Activated naive CD4-positive, alpha-beta T cell treated with anti-CD3 and anti-CD28 coated beads for 36 hours (primary cell): ENCODE results near the gene ZNF497. TPM values are rescaled to one million over a fixed set of nuclear protein-coding genes. Genes with fewer than 3 reads are reported as not detected.
A peak's percentile ranks its signal among the peaks of the same experiment; 100 is the strongest.
"Not testable (repeated sequence)": the region's sequence is repeated elsewhere in the genome, so short reads cannot be mapped to it uniquely, and the experiment has no call there.

ENCODE experiments used
- CTCF ChIA-PET: fragments of 350-600 bp; sonication (Branson Sonifier 250); formaldehyde crosslinking; loops from one replicate; lab custom pipeline; 2021; ENCODE audit warnings: antibody characterized with exemption; lab: Charles Lee
- DNase-seq: peaks from one replicate; pipeline ENCODE4 v3.0.0-alpha.2; 2020
- H3K27ac Mint-ChIP-seq: one replicate; pipeline ENCODE4 v1.8.0; 2021; ENCODE audit warnings: mild to moderate bottlenecking, mixed read lengths
- H3K27me3 Mint-ChIP-seq: one replicate; pipeline ENCODE4 v1.8.0; 2021; ENCODE audit warnings: low read depth, mixed read lengths
- H3K36me3 Mint-ChIP-seq: one replicate; pipeline ENCODE4 v1.8.0; 2021; ENCODE audit warnings: low read depth, mixed read lengths
- H3K4me1 Mint-ChIP-seq: one replicate; pipeline ENCODE4 v1.8.0; 2021; ENCODE audit warnings: low read depth, mixed read lengths
- H3K4me3 Mint-ChIP-seq: one replicate; pipeline ENCODE4 v1.8.0; 2021; ENCODE audit warnings: mild to moderate bottlenecking, moderate library complexity, mixed read lengths
- H3K9me3 Mint-ChIP-seq: one replicate; pipeline ENCODE4 v1.8.0; 2021; ENCODE audit warnings: mixed read lengths
- intact Hi-C: fragments of 100-400 bp; cut with micrococcal nuclease; formaldehyde crosslinking; loops from one replicate; pipeline ENCODE4 v1.15.1; 2023
- total RNA-seq, 2 experiments: library from RNA; stranded (reverse); gene quantifications; one replicate each; pipeline ENCODE4 v1.2.3, GENCODE V29; 2021

The ZNF497 gene
- under 1 TPM; 0.40 to 0.41 TPM for total RNA-seq

DNA sequence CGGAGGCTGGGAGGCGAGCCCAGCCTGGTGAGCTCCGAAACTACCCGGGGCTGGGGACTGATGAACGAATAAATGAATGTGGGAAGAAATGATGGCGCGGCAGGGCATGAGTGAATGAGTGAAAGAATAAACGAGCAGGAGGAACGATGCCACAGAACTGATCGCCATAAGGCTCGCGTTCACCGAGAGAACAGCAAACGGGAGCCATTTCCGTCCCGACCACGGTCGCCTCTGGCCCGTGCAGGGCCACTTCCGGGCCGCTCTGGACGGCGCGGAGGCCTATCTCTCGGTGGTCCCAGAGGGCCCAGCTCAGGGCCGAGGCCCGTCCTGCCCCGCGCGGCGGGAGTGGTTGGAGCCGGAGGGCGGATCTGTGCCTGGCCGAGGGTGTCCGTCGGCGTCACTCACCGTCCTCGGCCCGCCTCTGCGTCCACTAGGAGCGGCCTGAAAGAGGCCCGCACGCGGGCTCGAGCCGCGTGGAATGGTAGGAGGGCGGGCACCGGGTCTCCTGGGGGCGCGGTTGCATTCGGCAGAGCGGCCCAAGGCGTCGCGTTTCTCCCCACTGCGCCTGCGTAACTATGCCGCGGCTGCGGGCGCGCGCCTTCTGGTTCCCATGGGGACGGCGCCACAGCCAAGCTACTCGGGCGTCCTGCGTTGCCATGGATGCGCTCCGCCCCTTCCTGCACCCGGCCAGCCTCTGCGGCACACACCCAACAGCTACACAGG, at the start of gene ZNF497:
Gene ZNF497, minus strand, starts transcription at position 480 of the 723 bp plus-strand sequence. CDS start 5,116 bp downstream, outside the sequence.
- no peaks in the 10 kb centered on the region for H3K27me3 Mint-ChIP-seq
- intact Hi-C loops, result loop anchor here (1.0 to 5.0 kb wide), 8 partner anchors 15 to 179 kb away; partner anchors contain the start of genes ZNF132, ZNF274, ZNF584 and ZNF8
- CTCF ChIA-PET, result interaction anchor here (0.7 kb wide), 2 partner anchors 11 to 180 kb away, joined by 3 to 6 read pairs; no protein-coding TSS in a partner anchor
- DNase-seq, result peak; percentile 97
- H3K36me3 Mint-ChIP-seq, result no peaks in the 10 kb centered on the region
- H3K27ac Mint-ChIP-seq, result peak within 1 kb of the TSS; percentile 87
- no peaks in the 10 kb centered on the region for H3K9me3 Mint-ChIP-seq
- H3K4me3 Mint-ChIP-seq, result peak within 1 kb of the TSS; percentile 93
- H3K4me1 Mint-ChIP-seq, result peaks cover 8% of the 10 kb centered on the region

DNA sequence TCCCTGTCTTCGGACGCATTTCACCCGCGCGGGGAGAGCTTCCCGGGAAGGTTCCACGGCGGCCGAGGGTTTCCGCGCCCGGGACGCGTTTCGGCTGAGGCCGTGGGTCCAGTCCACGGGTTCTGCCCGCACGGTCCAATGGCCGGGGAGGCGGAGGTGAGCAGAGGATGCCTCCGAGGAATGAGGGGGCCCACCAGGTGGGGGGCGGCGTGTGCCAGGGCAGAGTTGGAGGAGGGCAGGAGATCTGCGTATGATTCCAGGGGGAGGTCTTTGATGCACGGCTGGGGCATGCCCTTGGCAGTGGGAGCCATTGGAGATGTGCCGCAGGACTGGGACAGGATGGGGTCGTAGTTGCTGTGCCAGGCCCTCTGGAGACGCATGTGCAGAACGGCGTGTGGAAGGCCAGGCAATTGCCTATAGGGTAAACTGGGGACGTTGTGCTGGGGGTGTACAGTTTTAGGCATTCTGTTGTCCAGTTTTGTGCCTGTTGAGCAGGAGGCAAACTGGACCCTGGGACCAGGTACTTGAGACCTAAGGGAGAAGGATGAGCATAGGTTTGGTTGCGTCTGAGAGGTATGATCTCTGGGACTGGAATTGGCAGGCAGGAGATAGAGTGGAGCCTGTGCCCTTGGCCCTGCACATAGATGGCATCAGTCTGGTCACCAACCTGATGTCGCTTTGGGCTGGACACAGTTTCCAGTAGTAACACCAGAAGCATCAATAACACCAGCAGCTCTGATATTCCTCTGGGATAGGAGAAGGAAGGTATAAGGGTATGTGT, 46.6 kb upstream of the ZNF497 start:
- Mint-ChIP-seq H3K9me3 (no peaks in the 10 kb centered on the region), H3K36me3 (peaks cover 15% of the 10 kb centered on the region), H3K4me1 (peaks cover 30% of the 10 kb centered on the region), H3K4me3 (peak overlapping the region; percentile 89), H3K27ac (peak overlapping the region; percentile 57), H3K27me3 (no peaks in the 10 kb centered on the region)
- CTCF ChIA-PET, result no interaction called here
- DNase-seq, result peak; percentile 36
- intact Hi-C loops, result loop anchor here (2.0 to 5.0 kb wide), 4 partner anchors 46 to 88 kb away; partner anchors contain the start of genes ZNF324, ZNF497 and ZSCAN22

DNA sequence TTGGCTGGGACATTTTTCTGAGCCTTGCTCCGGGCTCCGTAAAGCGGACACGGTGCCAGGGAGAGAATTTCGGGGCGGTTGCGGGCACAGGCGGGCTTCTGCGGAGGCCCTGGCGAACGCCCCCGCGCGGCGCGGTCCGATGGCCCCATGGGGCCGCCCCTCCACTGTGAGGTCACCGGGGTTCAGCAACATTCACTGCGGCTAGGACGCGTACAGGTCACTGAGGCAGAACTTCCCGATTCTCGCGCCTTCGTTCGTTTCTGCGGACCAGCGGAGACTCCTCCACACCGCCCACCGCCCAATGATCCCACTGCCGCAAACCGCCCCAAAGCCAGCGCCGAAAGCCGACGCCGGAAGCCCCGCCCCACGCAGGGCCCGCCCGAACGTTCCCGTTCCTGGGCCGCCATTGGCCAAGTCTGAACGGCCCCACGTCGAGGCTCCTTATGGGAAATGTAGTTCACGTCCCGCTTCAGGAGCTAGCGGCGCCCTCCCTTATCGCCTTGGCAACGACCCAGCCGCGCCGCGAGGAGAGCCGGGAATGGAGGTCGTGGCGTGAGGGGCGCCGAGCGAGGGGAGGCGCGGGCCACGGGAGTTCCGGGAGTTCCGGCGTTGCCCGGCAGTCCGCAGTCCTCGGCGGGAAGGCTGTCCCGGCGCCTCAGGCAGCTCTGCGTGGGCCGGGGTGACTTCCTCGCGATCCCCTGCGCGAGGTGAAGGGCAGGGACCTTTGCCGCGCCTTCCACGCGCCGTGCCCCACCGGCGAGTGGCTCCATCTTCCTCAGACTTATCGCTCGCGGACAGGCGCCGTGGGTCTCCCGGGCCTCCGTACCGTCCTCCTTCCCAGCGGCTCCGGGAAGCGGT, 45.8 kb upstream of the ZNF497 start, which contains the start of gene ZNF584:
Gene ZNF584, plus strand, starts transcription at position 498 of the 858 bp plus-strand sequence. CDS start 499 bp downstream, outside the sequence.
- intact Hi-C loops, result loop anchor here (1.0 to 5.0 kb wide), 11 partner anchors 21 to 225 kb away; partner anchors contain the start of genes ERVK3-1, RPS5, ZNF132 and ZNF274
- peaks cover 30% of the 10 kb centered on the region for H3K4me1 Mint-ChIP-seq
- CTCF ChIA-PET, result no interaction called here
- H3K9me3 Mint-ChIP-seq, result no peaks in the 10 kb centered on the region
- peaks cover 13% of the 10 kb centered on the region for H3K36me3 Mint-ChIP-seq
- peak; percentile 97 for DNase-seq
- H3K4me3 Mint-ChIP-seq, result peak within 1 kb of the TSS; percentile 89
- H3K27ac Mint-ChIP-seq, result peak within 1 kb of the TSS; percentile 93
- H3K27me3 Mint-ChIP-seq, result no peaks in the 10 kb centered on the region

DNA sequence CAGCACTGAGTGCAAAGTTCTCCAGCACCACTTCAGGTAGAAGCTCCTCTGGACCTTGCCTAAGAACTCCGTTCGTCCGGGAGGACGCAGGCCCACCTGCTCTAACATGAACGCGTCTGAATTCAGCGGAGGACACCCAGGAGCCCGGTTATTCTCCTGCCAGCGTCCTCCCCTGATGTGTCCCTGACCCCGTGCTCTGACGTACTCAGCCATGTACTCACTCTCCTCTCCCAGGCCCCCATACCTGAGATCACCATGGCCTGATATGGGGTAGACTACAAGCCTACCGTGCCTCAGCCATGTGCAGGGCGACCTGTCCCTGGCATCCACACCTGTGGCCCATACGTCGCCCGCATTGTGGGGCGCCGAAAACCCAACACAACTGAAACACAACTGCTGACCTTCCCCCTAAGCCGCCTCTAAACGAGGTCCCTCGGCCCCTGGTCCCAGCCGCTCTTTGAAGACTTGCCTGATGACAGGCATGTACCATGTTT, 45.2 kb upstream of the ZNF497 start:
- Mint-ChIP-seq H3K4me3 (peak overlapping the region; percentile 89), H3K36me3 (peaks cover 10% of the 10 kb centered on the region), H3K27me3 (no peaks in the 10 kb centered on the region), H3K9me3 (no peaks in the 10 kb centered on the region), H3K4me1 (peaks cover 30% of the 10 kb centered on the region), H3K27ac (peak overlapping the region; percentile 93)
- CTCF ChIA-PET, result no interaction called here
- DNase-seq, result no peak
- intact Hi-C loops, result loop anchor here (1.0 to 5.0 kb wide), 11 partner anchors 20 to 224 kb away; partner anchors contain the start of genes ERVK3-1, RPS5, ZNF132 and ZNF274

DNA sequence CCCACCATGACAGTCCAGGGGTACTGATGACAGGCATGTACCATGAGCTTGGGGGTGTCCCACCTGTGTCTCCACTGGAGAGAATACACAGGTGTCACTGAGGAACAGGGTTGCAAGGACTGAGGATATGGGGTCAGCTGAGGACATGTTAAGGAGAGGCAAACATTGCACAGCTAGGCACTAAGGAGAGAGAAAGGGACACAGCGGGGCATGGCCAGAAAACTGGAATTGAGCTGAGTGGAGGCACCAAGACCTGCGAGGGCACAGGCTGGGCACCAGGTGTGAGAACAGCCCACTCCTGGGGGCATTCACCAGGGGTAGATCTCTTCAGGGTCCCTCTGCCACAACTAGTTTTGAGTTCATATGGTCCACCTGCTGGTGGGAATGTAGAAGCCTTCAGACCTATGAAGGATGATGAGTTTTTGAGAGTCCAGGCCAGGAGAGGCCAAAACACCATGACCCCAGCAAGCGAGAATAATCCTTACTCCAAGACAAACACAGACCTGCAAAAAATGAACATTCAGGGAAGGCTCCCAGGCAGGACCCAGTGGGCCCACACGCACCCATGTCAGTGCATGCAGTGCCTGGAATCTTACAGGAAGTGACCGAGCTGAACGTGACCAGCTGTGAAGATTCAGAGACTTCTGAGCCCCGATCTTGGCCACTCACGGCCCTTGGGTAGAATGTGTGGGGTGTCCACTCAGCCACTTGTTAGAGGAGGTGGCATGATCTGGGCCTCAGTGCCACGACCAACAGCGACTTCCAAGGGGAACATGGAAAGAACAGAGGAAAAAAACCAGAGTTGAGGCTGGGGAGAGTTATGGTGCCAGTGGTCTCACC, 44.5 kb upstream of the ZNF497 start:
- no peaks in the 10 kb centered on the region for H3K9me3 Mint-ChIP-seq
- DNase-seq, result no peak
- peak overlapping the region; percentile 93 for H3K27ac Mint-ChIP-seq
- peaks cover 28% of the 10 kb centered on the region for H3K4me1 Mint-ChIP-seq
- CTCF ChIA-PET, result no interaction called here
- peaks cover 6% of the 10 kb centered on the region for H3K36me3 Mint-ChIP-seq
- intact Hi-C loops, result loop anchor here (5.0 kb wide), 1 partner anchor 90 kb away; no protein-coding TSS in a partner anchor
- H3K27me3 Mint-ChIP-seq, result no peaks in the 10 kb centered on the region
- H3K4me3 Mint-ChIP-seq, result peak overlapping the region; percentile 89

DNA sequence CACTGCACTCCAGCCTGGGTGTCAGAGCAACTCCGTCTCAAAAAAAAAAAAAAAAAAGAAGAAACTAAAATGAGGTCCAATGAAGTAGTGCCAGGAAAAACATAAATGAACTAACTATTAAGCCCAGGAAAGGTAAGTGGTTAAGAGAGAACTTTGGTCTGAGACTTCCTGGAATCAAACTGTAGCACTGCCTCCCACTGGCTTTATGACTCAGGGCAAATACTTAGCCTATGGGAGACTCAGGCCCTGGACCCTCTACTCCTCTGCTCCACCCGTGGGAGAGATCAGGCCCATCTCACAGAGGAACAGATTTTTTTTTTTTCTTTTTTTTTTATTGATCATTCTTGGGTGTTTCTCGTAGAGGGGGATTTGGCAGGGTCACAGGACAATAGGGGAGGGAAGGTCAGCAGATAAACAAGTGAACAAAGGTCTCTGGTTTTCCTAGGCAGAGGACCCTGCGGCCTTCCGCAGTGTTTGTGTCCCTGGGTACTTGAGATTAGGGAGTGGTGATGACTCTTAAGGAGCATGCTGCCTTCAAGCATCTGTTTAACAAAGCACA, 41.4 kb upstream of the ZNF497 start:
- DNase-seq, CTCF ChIA-PET, H3K36me3 Mint-ChIP-seq, H3K9me3 Mint-ChIP-seq, H3K27ac Mint-ChIP-seq, H3K27me3 Mint-ChIP-seq, H3K4me3 Mint-ChIP-seq, intact Hi-C loops: not testable (repeated sequence)
- H3K4me1 Mint-ChIP-seq, result peaks cover 24% of the 10 kb centered on the region

DNA sequence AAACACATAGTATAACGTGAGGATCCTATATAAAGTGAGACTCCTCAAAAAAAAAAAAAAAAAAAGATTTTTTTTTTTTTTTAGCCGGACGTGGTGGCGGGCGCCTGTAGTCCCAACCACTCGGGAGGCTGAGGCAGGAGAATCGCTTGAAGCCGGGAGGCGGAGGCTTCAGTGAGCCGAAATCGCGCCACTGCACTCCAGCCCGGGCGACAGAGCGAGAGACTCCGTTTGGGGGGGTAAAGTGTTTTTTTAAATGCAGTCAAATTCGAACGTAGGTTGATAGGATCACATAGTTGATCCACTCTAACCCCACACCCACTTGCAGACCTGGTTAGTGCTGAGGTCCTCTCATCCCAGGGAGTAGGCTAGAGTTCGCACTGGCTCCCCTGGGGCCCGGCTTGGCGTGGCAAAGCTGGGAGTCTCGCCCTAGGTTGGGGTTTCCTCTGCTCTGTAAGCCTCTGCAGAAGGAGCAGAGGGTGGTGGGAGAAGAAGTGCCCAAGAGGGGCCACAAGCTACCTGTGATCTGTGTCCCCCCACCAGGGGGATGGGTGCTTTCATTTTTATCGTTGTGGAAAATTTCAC, 39.4 kb upstream of the ZNF497 start:
- no peak overlapping the region for H3K27ac Mint-ChIP-seq
- CTCF ChIA-PET, result interaction anchor here (1.4 kb wide), 1 partner anchor 118 kb away, joined by 5 read pairs; no protein-coding TSS in a partner anchor

DNA sequence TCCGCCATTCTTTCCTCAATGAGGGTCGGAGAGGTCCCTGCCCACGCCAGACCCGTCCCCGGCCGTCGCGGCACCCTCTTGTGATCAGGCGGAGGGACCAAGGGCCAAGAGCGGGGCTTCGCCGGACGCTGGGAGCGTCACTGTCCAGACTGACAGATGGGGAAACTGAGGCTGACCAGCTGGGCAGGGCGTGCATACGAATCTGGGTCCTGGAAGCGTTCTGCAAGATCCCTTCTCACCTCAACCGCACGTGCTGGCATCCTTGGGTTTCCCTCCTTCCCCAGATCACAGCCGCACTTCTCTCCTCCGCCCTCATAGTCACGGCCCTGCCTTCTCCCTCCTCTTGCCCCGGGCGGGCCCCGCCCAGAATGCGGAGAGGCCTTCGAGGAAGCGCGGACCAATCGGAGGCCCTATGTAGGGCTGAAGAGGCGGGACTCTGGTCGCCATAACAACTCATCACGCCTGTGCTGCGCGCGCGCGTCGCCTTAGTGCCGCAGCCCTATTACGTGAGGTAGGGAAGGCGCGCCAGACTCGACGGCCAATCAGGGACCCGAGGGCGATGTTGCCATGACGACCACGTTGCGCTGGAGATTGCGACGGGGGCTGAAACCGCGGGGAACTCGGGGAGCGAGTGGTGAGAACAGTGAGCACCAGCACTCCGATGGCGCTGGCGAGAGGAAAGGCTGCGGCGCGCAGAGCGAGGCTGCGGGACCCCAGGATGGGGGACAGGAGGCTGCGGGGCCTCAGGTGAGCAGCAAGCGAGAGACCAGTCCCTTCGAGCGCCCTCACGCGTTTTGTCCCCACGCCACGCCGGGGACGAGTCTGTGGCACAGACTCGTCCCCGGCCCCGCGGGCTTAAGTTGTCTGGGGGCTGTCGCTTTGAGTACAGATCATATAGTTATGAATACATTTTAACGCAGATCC, 38.6 kb upstream of the ZNF497 start:
- Mint-ChIP-seq H3K27ac (peak overlapping the region; percentile 26), H3K9me3 (no peaks in the 10 kb centered on the region), H3K27me3 (peaks cover 11% of the 10 kb centered on the region), H3K4me3 (peak overlapping the region; percentile 94), H3K36me3 (no peaks in the 10 kb centered on the region), H3K4me1 (peaks cover 9% of the 10 kb centered on the region)
- CTCF ChIA-PET, result no interaction called here
- peak; percentile 99 for DNase-seq
- intact Hi-C loops, result loop anchor here (1.0 kb wide), 6 partner anchors 14 to 75 kb away; partner anchors contain the start of genes RPS5, ZNF132, ZNF446 and ZNF497

More for the DNA sequence above, 39.4 kb upstream of the ZNF497 start:
- peaks cover 14% of the 10 kb centered on the region for H3K4me1 Mint-ChIP-seq
- no peaks in the 10 kb centered on the region for H3K9me3 Mint-ChIP-seq
- DNase-seq, result no peak
- H3K36me3 Mint-ChIP-seq, result no peaks in the 10 kb centered on the region
- intact Hi-C loops, result loop anchor here (1.0 kb wide), 6 partner anchors 15 to 76 kb away; partner anchors contain the start of genes RPS5, ZNF132, ZNF446 and ZNF497
- H3K4me3 Mint-ChIP-seq, result peak overlapping the region; percentile 94
- peaks cover 11% of the 10 kb centered on the region for H3K27me3 Mint-ChIP-seq

DNA sequence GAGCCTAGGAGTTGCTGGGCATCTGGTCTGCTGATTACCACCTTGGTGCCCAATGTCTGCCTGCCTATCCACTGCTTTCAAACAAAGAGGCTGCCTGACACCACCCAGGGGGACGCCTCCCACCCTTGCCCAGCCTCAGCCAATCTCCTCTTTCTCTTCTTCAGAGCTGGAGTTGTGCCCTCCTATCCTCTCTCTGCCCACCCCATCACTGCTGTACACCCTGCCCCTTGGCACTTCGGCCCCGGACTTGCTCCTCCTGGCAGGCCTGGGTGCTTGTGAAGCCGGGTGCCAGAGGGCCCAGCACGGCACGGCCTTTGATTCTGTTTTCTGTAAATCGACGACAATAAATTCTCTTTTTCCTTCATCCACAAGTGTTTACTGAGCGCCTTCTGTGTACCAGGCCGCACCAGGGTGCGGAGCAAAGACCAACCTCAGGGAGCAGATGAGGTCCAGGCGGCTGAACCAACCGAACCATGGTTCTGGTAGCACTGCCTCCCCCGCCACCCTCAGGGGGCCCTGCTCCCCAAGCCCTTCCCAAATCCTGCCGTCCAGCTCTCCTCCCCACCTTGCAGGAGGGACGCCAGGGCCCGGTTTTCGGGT, 37.9 kb upstream of the ZNF497 start:
- H3K27ac Mint-ChIP-seq, result no peak overlapping the region

More for the DNA sequence above, 37.9 kb upstream of the ZNF497 start:
- Mint-ChIP-seq H3K4me3 (peak overlapping the region; percentile 27), H3K27me3 (peaks cover 11% of the 10 kb centered on the region), H3K36me3 (peaks cover 3% of the 10 kb centered on the region), H3K9me3 (no peaks in the 10 kb centered on the region), H3K4me1 (peaks cover 13% of the 10 kb centered on the region)
- DNase-seq, result no peak
- intact Hi-C loops, result no loop called here
- CTCF ChIA-PET, result no interaction called here
